Measurements from ENCODE around the gene HOXD4.

Gene HOXD4

GRCh38 chr2:176114120-176114929 lies 37.0 kb upstream of the HOXD4 start:
- no peak for DNase-seq

GRCh38 chr2:176114930-176115625 lies 36.3 kb upstream of the HOXD4 start:
- DNase-seq: no peak

- no peak for DNase-seq
These were observed 35.2 kb upstream of the HOXD4 start, which contains the start of gene HOXD10 for GRCh38 chr2:176115883-176116813. HOXD10 (plus strand) TSS chr2:176116778; CDS start chr2:176116834, 56 bp downstream.

- no peak for DNase-seq
These were observed 34.1 kb upstream of the HOXD4 start for GRCh38 chr2:176117162-176117822.

GRCh38 chr2:176117823-176118371 lies 33.5 kb upstream of the HOXD4 start:
- DNase-seq: no peak

GRCh38 chr2:176118601-176119339 lies 32.6 kb upstream of the HOXD4 start:
- no peak for DNase-seq

- DNase-seq: no peak
These were observed 30.8 kb upstream of the HOXD4 start for GRCh38 chr2:176120364-176121189.

GRCh38 chr2:176121190-176122051 lies 29.9 kb upstream of the HOXD4 start:
- DNase-seq: no peak

- DNase-seq: no peak
These were observed 29.2 kb upstream of the HOXD4 start for GRCh38 chr2:176122052-176122682.

- DNase-seq: no peak
These were observed 28.5 kb upstream of the HOXD4 start, which contains the start of gene HOXD9 for GRCh38 chr2:176122683-176123410. HOXD9 (plus strand) TSS chr2:176122719; CDS start chr2:176122769, 50 bp downstream.

- DNase-seq: no peak
These were observed 27.8 kb upstream of the HOXD4 start for GRCh38 chr2:176123411-176124109.

- DNase-seq: no peak
These were observed 27.0 kb upstream of the HOXD4 start for GRCh38 chr2:176124110-176124946.

- no peak for DNase-seq
These were observed 26.2 kb upstream of the HOXD4 start for GRCh38 chr2:176124947-176125771.

GRCh38 chr2:176125772-176126054 lies 25.6 kb upstream of the HOXD4 start:
- no peak for DNase-seq

- no peak for DNase-seq
These were observed 24.2 kb upstream of the HOXD4 start for GRCh38 chr2:176126929-176127773.

All from NCI-H187 treated with DMSO at 0.1 percent for 48 hours (cell line).